Measurements from ENCODE around the gene MRGPRX2.

Gene MRGPRX2

GRCh38 chr11:19060629-19061028 is at the start of gene MRGPRX2:
MRGPRX2 (minus strand) TSS chr11:19060717; CDS start chr11:19056402, 4,315 bp downstream.
- FAIRE-seq (no peak), DNase-seq (ENCODE audit: insufficient read length, low spot score) (no peak)

- DNase-seq (ENCODE audit: insufficient read length, low spot score) (no peak), FAIRE-seq (no peak)
Observed at GRCh38 chr11:19110295-19110694, 49.8 kb upstream of the MRGPRX2 start.

- FAIRE-seq: no peak
Observed at GRCh38 chr11:19107125-19107524, 46.6 kb upstream of the MRGPRX2 start.

DNA sequence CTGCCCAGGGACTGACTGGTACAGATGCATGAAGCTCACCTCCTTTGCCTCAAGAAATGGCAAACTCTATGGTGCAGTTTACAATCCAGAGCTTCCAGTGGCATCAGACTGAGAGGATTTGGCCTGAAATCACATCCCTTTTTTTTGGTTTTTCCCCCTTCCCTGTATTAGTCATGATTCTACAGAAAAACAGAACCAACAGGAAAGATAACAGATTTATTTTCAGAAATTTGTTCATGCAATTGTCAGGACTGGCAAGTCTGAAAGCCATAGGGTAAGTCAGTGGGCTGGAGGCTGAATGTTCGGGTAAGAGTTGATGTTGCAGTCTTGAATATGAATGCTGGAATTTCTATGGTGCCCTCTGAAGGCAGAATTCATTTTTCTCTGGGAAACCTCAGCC is 44.5 kb upstream of the MRGPRX2 start:
- FAIRE-seq: no peak
- no peak for DNase-seq (ENCODE audit: insufficient read length, low spot score)

More at GRCh38 chr11:19107125-19107524, 46.6 kb upstream of the MRGPRX2 start:
- DNase-seq (ENCODE audit: insufficient read length, low spot score): no peak

GRCh38 chr11:19102521-19102900 is 42.0 kb upstream of the MRGPRX2 start:
- DNase-seq (ENCODE audit: insufficient read length, low spot score): no peak
- FAIRE-seq: no peak

GRCh38 chr11:19101796-19102520 is 41.4 kb upstream of the MRGPRX2 start:
- DNase-seq (ENCODE audit: insufficient read length, low spot score): no peak
- FAIRE-seq: no peak

GRCh38 chr11:19100885-19101284 is 40.4 kb upstream of the MRGPRX2 start:
- FAIRE-seq (no peak), DNase-seq (ENCODE audit: insufficient read length, low spot score) (no peak)

DNA sequence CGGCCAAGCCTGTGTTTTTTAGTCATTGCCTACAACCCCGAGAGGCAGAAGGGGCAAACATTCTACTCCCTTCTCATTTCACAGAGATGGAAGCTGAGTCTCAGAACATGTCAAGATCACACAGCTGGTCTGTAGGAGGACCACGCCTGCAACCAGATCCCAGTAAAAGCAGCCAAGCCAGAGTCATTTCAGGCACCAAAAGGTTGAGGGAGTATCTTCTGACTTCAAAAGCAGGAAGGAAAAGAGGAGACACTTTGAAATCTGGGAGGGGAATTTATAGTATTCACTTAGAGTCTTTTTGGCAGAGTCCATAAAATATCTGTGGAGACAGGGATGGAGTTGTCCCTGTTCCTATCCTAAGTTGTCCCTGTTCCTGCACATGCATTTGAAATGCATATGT is 38.6 kb upstream of the MRGPRX2 start:
- FAIRE-seq (no peak), DNase-seq (ENCODE audit: insufficient read length, low spot score) (no peak)

- FAIRE-seq (no peak), DNase-seq (ENCODE audit: insufficient read length, low spot score) (no peak)
Observed at GRCh38 chr11:19094859-19095258, 34.3 kb upstream of the MRGPRX2 start.

GRCh38 chr11:19093976-19094375 is 33.5 kb upstream of the MRGPRX2 start:
- FAIRE-seq (no peak), DNase-seq (ENCODE audit: insufficient read length, low spot score) (no peak)

DNA sequence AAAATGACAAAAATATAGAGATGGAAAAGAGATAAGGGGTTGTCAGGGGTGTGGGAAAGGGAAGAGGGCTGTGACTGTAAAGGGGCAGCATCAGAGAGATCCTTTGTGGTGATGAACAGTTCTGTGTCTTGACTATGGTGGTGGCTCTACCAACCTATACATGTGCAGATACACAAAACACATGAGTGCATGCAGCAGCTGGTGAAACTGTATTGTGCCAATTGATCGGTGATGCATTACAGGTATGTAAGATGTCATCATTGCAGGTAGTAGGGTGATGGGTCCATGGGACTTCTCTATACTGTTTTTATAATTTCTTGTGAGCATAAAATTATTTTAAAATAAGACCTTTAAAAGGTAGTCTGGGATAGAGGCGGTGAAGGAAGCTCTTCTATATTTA is 32.3 kb upstream of the MRGPRX2 start:
- no peak for FAIRE-seq
- DNase-seq (ENCODE audit: insufficient read length, low spot score): no peak

GRCh38 chr11:19092342-19092741 is 31.8 kb upstream of the MRGPRX2 start:
- no peak for FAIRE-seq
- no peak for DNase-seq (ENCODE audit: insufficient read length, low spot score)

GRCh38 chr11:19091366-19091765 is 30.8 kb upstream of the MRGPRX2 start:
- FAIRE-seq: no peak
- no peak for DNase-seq (ENCODE audit: insufficient read length, low spot score)

- no peak for DNase-seq (ENCODE audit: insufficient read length, low spot score)
- no peak for FAIRE-seq
Observed at GRCh38 chr11:19089421-19089820, 28.9 kb upstream of the MRGPRX2 start.

DNA sequence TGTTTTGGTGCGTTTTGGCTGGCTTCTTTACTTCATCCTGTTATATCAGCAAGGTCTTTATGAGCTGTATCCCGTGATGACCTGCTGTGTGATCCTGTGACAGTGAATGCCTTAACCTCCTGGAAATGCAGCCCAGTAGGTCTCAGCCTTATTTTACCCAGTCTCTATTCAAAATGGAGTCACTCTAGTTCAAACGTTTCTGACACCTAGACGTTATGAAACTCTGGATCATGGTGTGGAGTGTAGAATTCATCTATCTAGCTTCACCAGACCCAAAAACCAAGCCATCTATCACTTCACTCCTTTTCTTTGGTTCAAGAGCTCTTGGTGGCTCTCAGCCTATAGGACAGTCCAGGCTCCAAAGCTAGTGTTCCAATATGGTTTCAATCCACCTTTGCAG is 28.3 kb upstream of the MRGPRX2 start:
- DNase-seq (ENCODE audit: insufficient read length, low spot score) (no peak), FAIRE-seq (no peak)

DNA sequence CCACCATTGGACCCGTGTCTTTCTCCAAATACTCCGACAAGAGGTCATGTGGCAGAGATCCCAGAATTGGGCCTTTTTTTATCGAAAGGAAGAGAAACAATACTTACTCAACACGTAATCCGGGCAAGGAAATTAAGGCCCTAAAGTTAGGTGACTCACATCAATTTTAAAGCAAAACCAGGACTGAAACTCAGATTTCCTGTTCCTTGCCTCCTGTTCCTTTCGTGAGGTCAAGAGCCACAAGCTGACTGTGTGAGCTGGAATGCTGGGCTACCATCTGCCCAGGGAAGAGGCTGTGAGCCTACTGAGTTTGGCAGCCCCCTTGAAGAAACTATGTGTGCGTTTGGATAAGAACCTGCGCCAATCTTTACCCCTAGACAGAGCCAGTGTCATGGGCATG is 27.1 kb upstream of the MRGPRX2 start:
- no peak for DNase-seq (ENCODE audit: insufficient read length, low spot score)
- FAIRE-seq: no peak

DNA sequence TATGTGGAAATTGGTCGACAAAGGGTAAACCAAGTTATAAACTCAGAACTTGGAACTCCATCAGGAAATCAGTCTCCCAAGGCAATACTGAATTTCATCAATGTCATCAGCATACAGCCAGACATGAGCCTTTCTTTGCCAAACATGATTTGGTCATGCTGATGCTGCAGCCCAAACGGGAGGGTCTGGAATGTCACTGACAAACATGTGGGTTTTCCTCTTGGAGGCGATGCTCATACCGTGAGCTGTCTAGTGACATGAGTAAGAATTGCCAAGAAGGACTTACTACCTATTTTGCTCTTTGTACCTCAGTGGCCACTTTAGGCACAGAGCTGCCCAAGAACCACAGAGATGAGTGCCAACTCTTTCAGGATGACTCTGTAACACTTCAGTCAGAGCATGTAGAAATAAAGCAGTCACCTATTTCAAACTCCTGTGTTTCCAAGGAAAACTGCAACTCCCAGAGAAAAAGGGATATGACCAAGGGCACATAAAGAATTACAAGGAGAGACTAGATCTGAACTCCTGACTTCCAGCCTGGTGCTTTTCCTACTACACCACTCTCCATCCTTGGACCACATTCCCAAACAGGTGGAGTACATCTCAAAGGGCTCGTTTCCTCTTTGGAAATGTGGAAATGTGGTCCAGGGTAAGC is 24.3 kb upstream of the MRGPRX2 start:
- DNase-seq (ENCODE audit: insufficient read length, low spot score): no peak
- FAIRE-seq: no peak

GRCh38 chr11:19083166-19083565 is 22.6 kb upstream of the MRGPRX2 start:
- FAIRE-seq: no peak
- no peak for DNase-seq (ENCODE audit: insufficient read length, low spot score)

DNA sequence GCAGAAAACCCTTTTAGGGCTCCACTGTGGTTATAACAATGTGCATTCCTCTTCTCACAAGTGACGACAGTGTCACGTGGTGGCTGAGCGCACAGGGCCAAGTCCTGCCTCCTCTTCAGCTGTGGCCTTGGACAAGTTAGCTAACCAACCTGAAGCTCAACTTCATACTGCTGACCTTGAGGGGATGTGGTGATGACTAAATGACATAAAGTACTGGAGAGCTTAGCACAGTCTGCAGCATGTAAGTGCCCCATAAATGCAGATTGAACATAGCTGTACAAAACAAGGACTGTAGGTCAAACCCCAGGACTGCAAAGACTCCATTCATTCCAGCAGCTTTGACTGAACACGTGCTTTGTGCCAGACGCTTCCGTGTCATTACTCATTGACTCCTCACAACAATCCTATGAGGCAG is 20.1 kb upstream of the MRGPRX2 start:
- FAIRE-seq (no peak), DNase-seq (ENCODE audit: insufficient read length, low spot score) (no peak)

DNA sequence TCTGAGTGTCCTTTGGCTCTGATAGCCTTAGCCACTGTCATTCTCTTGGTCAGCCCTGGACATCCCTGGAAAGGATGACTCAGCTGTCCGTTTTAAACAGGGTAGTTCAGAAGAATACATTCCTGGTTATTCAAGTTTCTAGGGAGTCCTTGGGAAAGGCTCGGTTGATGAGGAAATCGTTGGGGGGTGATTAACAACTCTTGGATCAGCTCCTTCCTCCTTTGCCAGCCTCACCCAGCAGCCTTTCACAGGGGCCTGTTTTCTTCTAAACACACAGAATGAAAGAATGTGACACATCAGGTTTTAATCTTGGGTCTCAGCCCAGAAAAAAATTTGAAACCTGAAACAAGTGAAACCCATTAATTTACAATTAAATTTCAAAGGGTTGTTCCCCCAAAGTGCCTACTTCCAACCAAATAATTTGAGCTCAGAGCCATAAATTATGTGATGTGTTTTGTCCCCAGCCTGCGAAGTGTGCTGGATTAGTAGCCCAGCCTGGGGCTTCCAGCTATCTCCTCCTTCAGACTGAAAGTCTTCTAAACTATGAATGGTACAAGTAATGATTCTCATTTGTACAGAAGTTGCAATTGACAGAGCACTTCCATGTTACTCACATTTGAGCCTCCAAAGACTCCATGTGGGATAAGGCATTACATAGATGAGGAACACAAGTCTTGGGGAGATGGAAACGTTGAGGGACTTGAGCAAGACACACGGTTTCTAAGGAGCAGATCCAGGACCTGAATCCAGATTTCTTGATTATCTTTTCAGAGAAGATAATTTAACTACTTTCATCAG is 19.3 kb upstream of the MRGPRX2 start:
- DNase-seq (ENCODE audit: insufficient read length, low spot score) (no peak), FAIRE-seq (no peak)

GRCh38 chr11:19077965-19078364 is 17.4 kb upstream of the MRGPRX2 start:
- DNase-seq (ENCODE audit: insufficient read length, low spot score) (no peak), FAIRE-seq (no peak)

All from GM19239 (cell line).